ENCODE results near the gene MAP2K7. TPM values are rescaled to one million over a fixed set of nuclear protein-coding genes. Genes with fewer than 3 reads are reported as not detected.

The MAP2K7 gene
- total and polyA plus RNA-seq, 10 donors, result 12.4 to 44.3 (median 28.2) TPM

DNA sequence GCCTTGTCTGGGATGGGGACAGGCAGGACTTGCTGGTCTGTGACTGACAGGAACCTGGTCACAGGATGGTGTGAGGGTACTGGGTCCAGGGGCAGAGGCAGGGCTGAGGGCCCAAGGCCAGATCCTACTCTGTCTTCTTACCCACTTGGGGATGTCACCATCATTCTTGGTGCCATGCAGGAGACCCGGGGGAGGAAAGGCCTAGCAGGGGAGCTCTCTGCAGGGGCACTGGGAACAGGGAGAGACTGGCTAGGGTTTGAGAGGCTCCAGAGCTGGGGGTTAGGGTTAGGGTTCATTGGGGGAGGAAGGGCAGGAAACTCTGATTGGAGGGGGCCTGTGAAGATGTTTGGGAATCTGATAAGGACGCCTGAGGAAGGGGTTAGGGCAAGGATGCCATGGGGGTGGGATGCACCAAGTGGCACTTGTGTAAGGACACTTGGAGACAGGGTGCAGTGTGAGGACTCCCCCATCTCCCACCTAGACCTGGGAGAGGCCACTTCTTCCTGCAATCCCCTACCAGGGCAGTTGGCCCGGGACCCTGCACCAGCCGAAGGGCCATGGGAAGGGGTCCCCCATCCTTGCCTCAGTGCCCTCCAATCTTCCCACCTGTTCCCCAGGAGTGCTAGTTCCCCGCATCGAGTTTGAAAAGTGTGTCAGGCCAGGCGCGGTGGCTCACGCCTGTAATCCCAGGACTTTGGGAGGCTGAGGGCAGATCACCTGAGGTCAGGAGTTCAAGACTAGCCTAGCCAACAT lies 36.4 kb upstream of the MAP2K7 start:
- WGBS, 5 donors, result 86 to 92% (median 91%) methylated on average over 9 of the region's 9 CpGs
- H3K4me3 ChIP-seq, result no peak overlapping the region
- peaks cover 8 to 65% (median 46%) of the 10 kb centered on the region in 6 donors for H3K4me1 ChIP-seq
- H3K36me3 ChIP-seq, result peaks cover 0 to 12% (median 0%) of the 10 kb centered on the region in 6 donors
- H3K27me3 ChIP-seq (replicated peaks in 1 of 7), result peaks cover 0 to 88% (median 40%) of the 10 kb centered on the region in 7 donors
- intact Hi-C loops (cut with DNase I; ENCODE audit: low total_unique reads), result no loop called here
- H3K27ac ChIP-seq, result no peak overlapping the region
- no peak for DNase-seq
- H3K9me3 ChIP-seq, result peaks cover 0 to 3% (median 0%) of the 10 kb centered on the region in 8 donors
- TF ChIP-seq, protein P1, sequence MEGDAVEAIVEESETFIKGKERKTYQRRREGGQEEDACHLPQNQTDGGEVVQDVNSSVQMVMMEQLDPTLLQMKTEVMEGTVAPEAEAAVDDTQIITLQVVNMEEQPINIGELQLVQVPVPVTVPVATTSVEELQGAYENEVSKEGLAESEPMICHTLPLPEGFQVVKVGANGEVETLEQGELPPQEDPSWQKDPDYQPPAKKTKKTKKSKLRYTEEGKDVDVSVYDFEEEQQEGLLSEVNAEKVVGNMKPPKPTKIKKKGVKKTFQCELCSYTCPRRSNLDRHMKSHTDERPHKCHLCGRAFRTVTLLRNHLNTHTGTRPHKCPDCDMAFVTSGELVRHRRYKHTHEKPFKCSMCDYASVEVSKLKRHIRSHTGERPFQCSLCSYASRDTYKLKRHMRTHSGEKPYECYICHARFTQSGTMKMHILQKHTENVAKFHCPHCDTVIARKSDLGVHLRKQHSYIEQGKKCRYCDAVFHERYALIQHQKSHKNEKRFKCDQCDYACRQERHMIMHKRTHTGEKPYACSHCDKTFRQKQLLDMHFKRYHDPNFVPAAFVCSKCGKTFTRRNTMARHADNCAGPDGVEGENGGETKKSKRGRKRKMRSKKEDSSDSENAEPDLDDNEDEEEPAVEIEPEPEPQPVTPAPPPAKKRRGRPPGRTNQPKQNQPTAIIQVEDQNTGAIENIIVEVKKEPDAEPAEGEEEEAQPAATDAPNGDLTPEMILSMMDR (IDR thresholded peaks at IDR 0.05 in 8 of 11, conservative IDR thresholded peaks at IDR 0.05 in 3 of 11), result no peak
- TF ChIP-seq POLR2AphosphoS5 (IDR thresholded peaks at IDR 0.05), result no peak
- no peak for TF ChIP-seq POLR2A (IDR thresholded peaks at IDR 0.05)

DNA sequence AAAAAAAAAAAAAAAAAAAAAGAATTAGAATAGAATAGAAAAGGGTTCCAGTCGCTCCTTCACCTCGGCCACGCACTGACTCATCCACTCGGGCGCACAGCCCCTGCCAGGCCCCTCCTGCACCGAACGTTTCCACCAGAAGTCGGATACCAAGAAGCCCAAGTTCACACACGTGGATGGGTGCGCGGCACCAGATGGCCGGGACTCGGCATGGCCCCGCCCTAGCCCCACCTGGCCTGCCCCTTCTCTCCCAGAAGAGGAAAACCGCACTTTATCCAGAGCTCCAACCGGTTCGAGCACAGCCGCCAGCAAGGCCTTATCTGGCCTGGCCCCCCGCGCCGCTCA lies 35.4 kb upstream of the MAP2K7 start:
- WGBS, 5 donors, result 8 to 26% (median 18%) methylated on average over 14 to 21 of the region's 21 CpGs
- no peak for DNase-seq
- peak overlapping the region in 6 of 8 donors; percentile 33 to 74 (median 48) for H3K4me3 ChIP-seq
- no peak for TF ChIP-seq POLR2A (IDR thresholded peaks at IDR 0.05)
- no peak for TF ChIP-seq POLR2AphosphoS5 (IDR thresholded peaks at IDR 0.05)
- peaks cover 8 to 67% (median 46%) of the 10 kb centered on the region in 6 donors for H3K4me1 ChIP-seq
- H3K36me3 ChIP-seq, result peaks cover 0 to 8% (median 0%) of the 10 kb centered on the region in 6 donors
- intact Hi-C loops (cut with DNase I; ENCODE audit: low total_unique reads), result no loop called here
- peaks cover 0 to 3% (median 0%) of the 10 kb centered on the region in 8 donors for H3K9me3 ChIP-seq
- peaks cover 0 to 88% (median 40%) of the 10 kb centered on the region in 7 donors for H3K27me3 ChIP-seq (replicated peaks in 1 of 7)
- peak overlapping the region in 1 of 8 donors; percentile 87 for H3K27ac ChIP-seq

DNA sequence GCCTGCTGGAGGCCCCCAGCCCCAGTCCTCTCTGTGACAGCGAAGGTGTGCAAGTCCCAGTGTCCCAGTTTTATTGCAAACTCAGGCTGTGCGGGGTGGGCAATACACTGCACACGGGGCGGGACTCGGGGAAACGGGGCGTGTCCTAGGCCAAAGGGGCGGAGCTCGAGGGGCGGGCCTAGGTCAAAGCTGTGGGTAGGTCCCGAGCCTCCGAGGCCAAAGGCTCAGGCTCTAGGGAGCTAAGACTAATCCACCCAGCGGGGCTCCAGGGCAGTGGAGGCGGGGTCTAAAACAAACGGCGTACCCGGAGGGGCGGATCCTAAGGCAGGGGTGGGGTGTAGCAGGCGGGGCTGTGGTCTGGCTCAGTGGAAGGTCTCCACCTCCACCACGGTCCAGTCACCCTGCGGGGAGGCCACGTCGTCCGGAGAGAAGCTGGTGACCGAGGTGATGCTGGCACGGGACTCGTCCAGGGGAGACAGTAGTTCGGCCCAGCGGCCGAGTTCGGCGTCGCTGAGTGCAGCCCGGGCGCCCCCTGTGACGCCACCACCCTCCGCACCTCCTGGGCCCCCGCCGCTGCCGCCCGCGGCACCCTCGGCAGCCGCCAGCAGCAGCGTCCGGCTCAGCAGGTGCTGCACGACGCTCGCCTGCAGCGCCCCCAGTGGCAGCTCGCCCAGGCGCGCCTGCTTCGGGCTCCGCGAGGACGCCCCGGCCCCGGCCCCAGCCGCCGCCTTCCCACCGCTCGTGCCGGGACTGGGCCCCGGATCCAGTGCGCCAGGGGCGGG lies 34.8 kb upstream of the MAP2K7 start:
- H3K27ac ChIP-seq, result peak overlapping the region in 7 of 8 donors; percentile 36 to 87 (median 53)
- peaks cover under 1 to 88% (median 40%) of the 10 kb centered on the region in 7 donors for H3K27me3 ChIP-seq (replicated peaks in 1 of 7)
- TF ChIP-seq POLR2AphosphoS5 (IDR thresholded peaks at IDR 0.05) (peak in 2 of 3 donors; percentile 20 to 40), POLR2A (IDR thresholded peaks at IDR 0.05) (no peak)
- TF ChIP-seq, protein P1 (IDR thresholded peaks at IDR 0.05 in 8 of 11, conservative IDR thresholded peaks at IDR 0.05 in 3 of 11), result peak in 9 of 11 experiments; percentile 34 to 98 (median 94)
- peaks cover 0 to 3% (median 0%) of the 10 kb centered on the region in 8 donors for H3K9me3 ChIP-seq
- H3K4me3 ChIP-seq, result peak overlapping the region; percentile 29 to 74 (median 45)
- intact Hi-C loops (cut with DNase I; ENCODE audit: low total_unique reads), result no loop called here
- WGBS, 5 donors, result 1 to 4% (median 1%) methylated on average over 19 to 67 of the region's 67 CpGs
- peaks cover 0 to 3% (median 0%) of the 10 kb centered on the region in 6 donors for H3K36me3 ChIP-seq
- H3K4me1 ChIP-seq, result peaks cover 9 to 69% (median 50%) of the 10 kb centered on the region in 6 donors
- DNase-seq, result peak; percentile 96

DNA sequence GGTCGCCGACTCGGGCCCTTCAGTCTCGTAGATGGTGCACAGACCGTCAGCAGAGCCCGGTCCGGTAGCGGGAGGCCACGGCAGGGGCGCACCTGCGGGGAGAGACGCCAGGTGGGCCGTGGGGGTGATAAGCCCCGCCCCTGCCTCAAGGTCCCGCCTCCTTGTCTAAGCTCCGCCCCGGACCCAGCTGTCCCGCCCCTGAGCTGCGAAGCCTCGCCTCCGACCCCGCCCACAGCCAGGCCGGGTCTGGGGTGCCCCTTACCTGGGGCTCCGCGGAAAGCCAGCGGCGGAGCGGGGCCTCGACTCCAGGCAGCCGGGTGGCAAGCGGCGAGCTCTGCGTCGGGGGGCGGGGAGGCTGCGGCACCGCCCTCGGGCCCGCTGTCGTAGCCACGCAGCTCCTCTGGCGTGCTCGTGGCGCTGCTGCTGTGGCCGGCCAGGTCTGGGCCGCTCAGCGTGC lies 34.2 kb upstream of the MAP2K7 start:
- WGBS, 5 donors, result 1 to 17% (median 2%) methylated on average over 2 to 47 of the region's 47 CpGs
- Histone ChIP-seq H3K9me3 (peaks cover 0 to 3% (median 0%) of the 10 kb centered on the region in 8 donors), H3K4me3 (peak overlapping the region; percentile 29 to 74 (median 45)), H3K27ac (peak overlapping the region in 7 of 8 donors; percentile 36 to 87 (median 53)), H3K27me3 (replicated peaks in 1 of 7) (peaks cover 2 to 88% (median 40%) of the 10 kb centered on the region in 7 donors), H3K4me1 (peaks cover 10 to 73% (median 55%) of the 10 kb centered on the region in 6 donors), H3K36me3 (no peaks in the 10 kb centered on the region)
- no peak for TF ChIP-seq POLR2AphosphoS5 (IDR thresholded peaks at IDR 0.05)
- TF ChIP-seq, protein P1 (IDR thresholded peaks at IDR 0.05 in 8 of 11, conservative IDR thresholded peaks at IDR 0.05 in 3 of 11), result peak in 9 of 11 experiments; percentile 16 to 79 (median 54)
- no peak for TF ChIP-seq POLR2A (IDR thresholded peaks at IDR 0.05)
- intact Hi-C loops (cut with DNase I; ENCODE audit: low total_unique reads), result no loop called here
- DNase-seq, result peak; percentile 93

Data from spleen (tissue), 11 donors.